ENCODE measurements around the gene TCERG1L. TPM values are rescaled to one million over a fixed set of nuclear protein-coding genes. Genes with fewer than 3 reads are reported as not detected.

The TCERG1L gene
- total RNA-seq, 1 donor from 2014 or later, result not detected

DNA sequence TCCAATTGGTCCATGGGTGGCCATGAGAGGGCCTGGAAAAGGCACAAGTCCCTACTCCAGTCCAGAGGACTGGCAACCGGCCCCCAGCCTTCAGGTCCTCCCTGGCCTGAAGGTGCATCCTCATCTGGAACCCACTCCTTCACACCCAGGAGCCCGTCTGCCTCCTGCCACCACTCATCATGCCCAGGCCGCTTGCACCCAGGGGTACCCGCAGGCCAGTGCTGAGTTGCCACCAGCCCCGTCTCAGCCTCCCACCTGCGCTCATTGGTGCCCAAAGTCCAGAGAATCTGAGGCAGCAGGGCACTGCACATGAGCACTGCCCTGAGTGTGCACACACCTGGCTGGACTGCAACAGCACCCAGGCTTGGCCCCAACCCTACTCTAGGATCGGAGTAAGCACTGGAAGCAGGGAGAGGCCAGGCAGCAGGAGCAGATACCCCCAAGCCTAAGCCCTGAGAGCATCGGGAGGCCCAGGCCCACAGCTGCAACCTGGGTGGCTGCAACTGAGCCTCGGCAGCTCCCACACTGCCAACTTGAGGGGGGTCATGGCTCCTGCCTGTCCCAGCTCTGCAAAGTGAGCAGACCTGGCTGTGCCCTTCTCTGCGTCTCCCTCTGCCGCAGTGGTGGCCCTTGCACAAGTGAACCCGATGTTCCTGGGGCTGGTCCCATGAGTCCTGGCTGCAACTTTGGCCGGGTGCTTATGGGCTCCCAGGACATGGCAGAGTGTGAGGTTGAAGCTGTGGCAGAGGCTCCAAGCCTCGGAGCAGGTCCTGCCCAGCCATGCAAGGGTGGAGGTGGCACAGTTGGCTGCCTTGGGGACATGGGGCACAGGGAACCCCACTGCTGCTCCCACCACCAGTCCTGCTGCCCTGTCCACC is 44.3 kb downstream of the TCERG1L start:
- H3K27me3 ChIP-seq, result no peaks in the 10 kb centered on the region
- intact Hi-C loops (cut with DNase I), result no loop called here
- no peak for DNase-seq (ENCODE audit: extremely low spot score in 2 of 2)
- H3K4me3 ChIP-seq, result no peak overlapping the region
- no peaks in the 10 kb centered on the region for H3K9me3 ChIP-seq
- no peaks in the 10 kb centered on the region for H3K4me1 ChIP-seq
- no peak overlapping the region for H3K27ac ChIP-seq
- H3K36me3 ChIP-seq, result no peaks in the 10 kb centered on the region
- TF ChIP-seq POLR2A (IDR thresholded peaks at IDR 0.05) (no peak), POLR2AphosphoS5 (IDR thresholded peaks at IDR 0.05; ENCODE audit: insufficient read depth in 1 of 2, low read depth in 1 of 2) (no peak)
- TF ChIP-seq, protein P1, sequence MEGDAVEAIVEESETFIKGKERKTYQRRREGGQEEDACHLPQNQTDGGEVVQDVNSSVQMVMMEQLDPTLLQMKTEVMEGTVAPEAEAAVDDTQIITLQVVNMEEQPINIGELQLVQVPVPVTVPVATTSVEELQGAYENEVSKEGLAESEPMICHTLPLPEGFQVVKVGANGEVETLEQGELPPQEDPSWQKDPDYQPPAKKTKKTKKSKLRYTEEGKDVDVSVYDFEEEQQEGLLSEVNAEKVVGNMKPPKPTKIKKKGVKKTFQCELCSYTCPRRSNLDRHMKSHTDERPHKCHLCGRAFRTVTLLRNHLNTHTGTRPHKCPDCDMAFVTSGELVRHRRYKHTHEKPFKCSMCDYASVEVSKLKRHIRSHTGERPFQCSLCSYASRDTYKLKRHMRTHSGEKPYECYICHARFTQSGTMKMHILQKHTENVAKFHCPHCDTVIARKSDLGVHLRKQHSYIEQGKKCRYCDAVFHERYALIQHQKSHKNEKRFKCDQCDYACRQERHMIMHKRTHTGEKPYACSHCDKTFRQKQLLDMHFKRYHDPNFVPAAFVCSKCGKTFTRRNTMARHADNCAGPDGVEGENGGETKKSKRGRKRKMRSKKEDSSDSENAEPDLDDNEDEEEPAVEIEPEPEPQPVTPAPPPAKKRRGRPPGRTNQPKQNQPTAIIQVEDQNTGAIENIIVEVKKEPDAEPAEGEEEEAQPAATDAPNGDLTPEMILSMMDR (IDR thresholded peaks at IDR 0.05), result no peak

DNA sequence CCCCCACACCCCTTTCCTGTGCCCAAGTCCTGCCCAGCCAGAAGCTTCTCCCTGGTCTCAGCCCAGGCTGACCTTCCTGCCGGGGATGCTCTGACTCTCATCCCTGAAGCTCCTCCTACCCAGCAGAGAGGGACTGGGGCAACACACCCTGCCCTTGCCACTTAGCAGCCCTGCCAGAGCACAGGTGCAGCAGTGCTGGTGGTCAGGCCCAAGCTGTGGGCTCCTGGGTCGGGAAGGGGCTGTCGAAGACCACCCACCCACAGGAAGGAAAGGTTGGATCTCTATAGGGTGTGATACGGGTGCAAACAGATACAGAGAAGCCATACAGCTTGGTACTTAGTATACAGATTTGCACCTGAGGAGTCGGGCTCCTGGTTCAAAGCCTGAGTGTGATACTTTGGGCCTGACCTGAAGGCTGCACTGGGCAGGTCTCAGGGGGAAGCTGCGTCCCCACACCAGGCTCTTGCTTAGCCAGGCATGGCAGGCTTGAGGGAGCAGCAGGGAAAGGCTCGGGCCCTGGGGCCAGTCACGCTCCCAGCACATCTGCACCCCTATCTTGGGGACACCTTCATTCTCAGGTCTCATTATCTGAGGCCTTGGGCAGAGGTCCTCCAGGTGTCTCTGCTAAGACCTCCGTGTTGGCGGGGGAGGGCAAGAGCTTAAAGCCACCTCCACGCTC is 47.3 kb downstream of the TCERG1L start:
- no peak for DNase-seq (ENCODE audit: extremely low spot score in 2 of 2)
- TF ChIP-seq, protein P1 (IDR thresholded peaks at IDR 0.05), result no peak
- no peak for TF ChIP-seq POLR2A (IDR thresholded peaks at IDR 0.05)
- TF ChIP-seq POLR2AphosphoS5 (IDR thresholded peaks at IDR 0.05; ENCODE audit: insufficient read depth in 1 of 2, low read depth in 1 of 2), result no peak
- Histone ChIP-seq H3K9me3 (no peaks in the 10 kb centered on the region), H3K4me3 (no peak overlapping the region), H3K27ac (no peak overlapping the region), H3K36me3 (no peaks in the 10 kb centered on the region), H3K27me3 (no peaks in the 10 kb centered on the region), H3K4me1 (no peaks in the 10 kb centered on the region)
- intact Hi-C loops (cut with DNase I), result no loop called here

DNA sequence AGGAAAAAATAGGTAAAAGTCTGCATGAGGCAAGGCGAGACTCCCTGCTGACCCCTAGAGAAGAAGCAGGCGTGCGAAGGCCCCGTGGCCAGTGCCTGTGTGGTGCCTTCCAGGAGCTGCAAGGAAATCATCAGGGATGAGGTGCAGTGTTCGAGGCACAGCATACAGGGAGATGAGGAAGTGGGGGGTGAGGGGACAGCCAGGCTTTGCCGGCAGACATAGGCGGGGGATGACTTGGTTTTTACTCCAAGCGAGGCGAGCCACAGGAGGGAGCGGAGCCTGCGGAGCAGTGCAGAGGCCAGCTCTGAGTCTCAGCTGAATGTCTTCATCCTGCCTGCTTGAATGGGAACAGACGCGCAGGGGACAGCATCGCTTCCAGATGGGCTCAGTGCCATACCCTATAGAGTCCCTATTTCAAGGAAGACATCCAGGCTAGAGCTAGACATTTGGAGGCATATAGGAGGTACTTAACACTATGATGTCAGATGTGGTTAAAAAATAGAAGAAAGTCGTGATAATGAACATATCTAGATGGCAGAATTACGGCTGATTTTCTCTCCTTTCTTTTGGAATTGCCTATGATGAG is 49.5 kb downstream of the TCERG1L start:
- Histone ChIP-seq H3K4me3 (no peak overlapping the region), H3K9me3 (no peaks in the 10 kb centered on the region), H3K4me1 (no peaks in the 10 kb centered on the region), H3K27me3 (no peaks in the 10 kb centered on the region), H3K27ac (no peak overlapping the region), H3K36me3 (no peaks in the 10 kb centered on the region)
- DNase-seq (ENCODE audit: extremely low spot score in 2 of 2), result no peak
- TF ChIP-seq, protein P1 (IDR thresholded peaks at IDR 0.05), result no peak
- TF ChIP-seq POLR2A (IDR thresholded peaks at IDR 0.05), result no peak
- no peak for TF ChIP-seq POLR2AphosphoS5 (IDR thresholded peaks at IDR 0.05; ENCODE audit: insufficient read depth in 1 of 2, low read depth in 1 of 2)
- intact Hi-C loops (cut with DNase I), result no loop called here

DNA sequence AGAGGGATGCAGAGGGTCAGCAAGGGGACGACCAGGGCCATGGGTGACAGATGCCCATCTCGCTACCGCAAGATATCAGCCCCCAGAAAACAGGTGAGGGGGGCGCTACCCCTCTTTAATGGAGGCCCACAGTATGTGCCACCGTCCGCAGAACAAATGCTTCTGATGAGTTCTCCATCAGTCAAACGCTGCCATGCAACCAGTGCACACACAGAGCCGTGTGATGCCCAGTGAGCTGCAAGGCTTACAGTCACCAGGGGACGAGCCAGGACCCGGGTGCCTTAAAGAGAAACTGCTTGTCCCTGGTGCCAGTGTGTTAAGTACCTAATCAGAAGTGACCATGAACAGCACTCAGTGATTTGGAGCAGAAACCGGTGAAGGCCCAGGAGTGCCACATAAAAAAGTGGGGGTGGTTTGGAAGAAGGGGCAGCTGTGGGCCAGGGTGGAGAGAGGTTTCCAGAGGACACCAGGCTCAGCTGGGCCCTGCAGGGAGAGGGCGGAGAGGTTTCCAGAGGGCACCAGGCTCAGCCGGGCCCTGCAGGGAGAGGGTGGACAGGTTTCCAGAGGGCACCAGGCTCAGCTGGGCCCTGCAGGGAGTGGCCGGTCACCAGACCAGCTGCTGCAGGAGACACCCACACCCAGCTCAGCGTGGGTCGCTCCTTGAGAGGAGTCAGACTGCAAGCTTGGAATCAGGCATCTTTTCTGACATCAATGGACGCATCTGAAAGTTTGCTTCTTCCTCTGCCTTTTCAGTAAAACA is 50.9 kb downstream of the TCERG1L start:
- TF ChIP-seq POLR2A (IDR thresholded peaks at IDR 0.05) (no peak), POLR2AphosphoS5 (IDR thresholded peaks at IDR 0.05; ENCODE audit: insufficient read depth in 1 of 2, low read depth in 1 of 2) (no peak)
- TF ChIP-seq, protein P1 (IDR thresholded peaks at IDR 0.05), result no peak
- Histone ChIP-seq H3K4me3 (no peak overlapping the region), H3K27me3 (no peaks in the 10 kb centered on the region), H3K4me1 (no peaks in the 10 kb centered on the region), H3K9me3 (no peaks in the 10 kb centered on the region), H3K27ac (no peak overlapping the region), H3K36me3 (no peaks in the 10 kb centered on the region)
- intact Hi-C loops (cut with DNase I), result no loop called here
- DNase-seq (ENCODE audit: extremely low spot score in 2 of 2), result no peak
